Panc1 (cell line): ENCODE results near the gene BAZ2B. TPM values are rescaled to one million over a fixed set of nuclear protein-coding genes. Genes with fewer than 3 reads are reported as not detected.

ENCODE experiments used
- ATAC-seq: fragments of 200-7000 bp; cut with Tn5 transposase; 2 replicates; pipeline ENCODE4 v1.9.1; 2020; ENCODE audit warnings: mild to moderate bottlenecking, moderate library complexity
- BruUV-seq: library from RNA; stranded (reverse); fragments of 400-500 nt; replicated peaks from 2 replicates; lab custom pipeline; 2021; lab: Mats Ljungman, UMichigan
- CTCF ChIA-PET: fragments of 300-600 bp; sonication (Branson Sonifier 250); formaldehyde crosslinking; loops from one replicate; lab custom pipeline; 2022; ENCODE audit warnings: antibody characterized with exemption; lab: Charles Lee
- POLR2A ChIA-PET: fragments of 300-600 bp; sonication (Branson Sonifier 250); formaldehyde crosslinking; loops from one replicate; lab custom pipeline; 2022; ENCODE audit warnings: antibody characterized with exemption; lab: Charles Lee
- DNase-seq: peaks from one replicate; pipeline ENCODE4 v3.0.0-alpha.2; 2010; ENCODE audit warnings: low read depth, low spot score
- H3K27ac ChIP-seq: 2 replicates; pipeline ENCODE4 v1.5.1; 2011; ENCODE audit warnings: mild to moderate bottlenecking, low read length, inconsistent platforms
- H3K27me3 ChIP-seq: fragments of 200-500 bp; sonication (Bioruptor generic); 2 replicates; pipeline ENCODE4 v1.6.0; 2014; ENCODE audit warnings: low read length, inconsistent platforms; ENCODE audit not compliant: control insufficient read depth, insufficient read depth
- H3K36me3 ChIP-seq: fragments of 200-500 bp; sonication (Bioruptor generic); 2 replicates; pipeline ENCODE4 v1.5.1; 2014; ENCODE audit warnings: inconsistent platforms, mild to moderate bottlenecking, low read length, moderate library complexity; ENCODE audit not compliant: control insufficient read depth, insufficient read depth
- H3K4me1 ChIP-seq: 2 replicates; pipeline ENCODE4 v1.5.1; 2011; ENCODE audit warnings: inconsistent platforms, mild to moderate bottlenecking, low read length, moderate library complexity; ENCODE audit not compliant: control insufficient read depth, insufficient read depth
- H3K4me3 ChIP-seq, 2 experiments: 2 replicates each; pipeline ENCODE4 v1.5.1; 2011 to 2012; ENCODE audit warnings: low read depth in 2 of 2, low read length in 2 of 2, mild to moderate bottlenecking in 2 of 2, inconsistent platforms in 1 of 2, moderate library complexity in 1 of 2
- H3K9me3 ChIP-seq: fragments of 200-500 bp; sonication (Bioruptor generic); 2 replicates; pipeline ENCODE4 v1.5.1; 2014; ENCODE audit warnings: low read depth, mild to moderate bottlenecking, inconsistent platforms, low read length, moderate library complexity; ENCODE audit not compliant: control insufficient read depth, insufficient read depth
- POLR2AphosphoS5 ChIP-seq: IDR thresholded peaks from 2 replicates; pipeline ENCODE4 v1.6.1; 2012; ENCODE audit warnings: mild to moderate bottlenecking, low read depth, low read length, moderate library complexity
- SIN3A ChIP-seq: IDR thresholded peaks from 2 replicates; pipeline ENCODE4 v1.6.1; 2012; ENCODE audit warnings: low read depth, mild to moderate bottlenecking, low read length, moderate library complexity, borderline replicate concordance; ENCODE audit not compliant: insufficient read depth
- TCF7L2 ChIP-seq: IDR thresholded peaks from 2 replicates; pipeline ENCODE4 v1.6.1; 2011; ENCODE audit warnings: mild to moderate bottlenecking, low read depth, low read length, inconsistent platforms
- in situ Hi-C: cut with HindIII; loops from 2 replicates; pipeline ENCODE4 v1.10.0; 2016; ENCODE audit warnings: low sequenced_read_pairs, low pct_unique_long_range_greater_than_20kb
- intact Hi-C: fragments of 100-400 bp; cut with micrococcal nuclease; formaldehyde crosslinking; loops from one replicate; pipeline ENCODE4 v1.10.0; 2022; ENCODE audit not compliant: unreplicated experiment
- total RNA-seq: library from RNA; stranded (reverse); gene quantifications from one replicate; pipeline ENCODE4 v1.2.1, GENCODE V29; 2021; ENCODE audit not compliant: unreplicated experiment
- TF ChIP-seq, protein P1 (sequence below): fragments of 450-650 bp; IDR thresholded peaks from 2 replicates; pipeline ENCODE4 v1.5.1; 2017; ENCODE audit warnings: mild to moderate bottlenecking
- TF ChIP-seq, protein P2 (sequence below), 2 experiments: IDR thresholded peaks; 2 replicates each; pipeline ENCODE4 v1.6.1; 2011 to 2012; ENCODE audit warnings: low read depth in 2 of 2, control low read depth in 1 of 2, low read length in 1 of 2, mild to moderate bottlenecking in 1 of 2, moderate library complexity in 1 of 2; ENCODE audit not compliant: insufficient read depth in 1 of 2

BAZ2B gene
- total RNA-seq, 1 experiment from 2014 or later: 38.6 TPM

DNA sequence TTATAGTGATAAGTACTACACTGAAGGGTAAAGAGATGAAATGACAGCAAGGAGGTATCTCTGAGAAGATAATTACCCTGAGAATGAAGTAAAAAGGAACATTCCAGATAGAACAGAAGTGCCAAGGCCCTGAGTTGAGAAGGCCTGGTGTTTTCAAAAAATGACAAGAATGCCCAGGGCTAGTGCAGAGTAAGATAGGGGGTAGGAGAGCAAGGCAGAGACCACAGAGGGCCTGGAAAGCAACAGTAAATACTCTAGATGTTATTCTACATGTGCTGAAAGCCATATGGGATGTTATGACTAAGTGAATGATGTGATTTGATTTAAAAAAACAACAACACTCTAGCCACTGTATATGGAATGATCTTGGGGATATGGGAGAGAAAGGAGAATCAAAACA is 52.3 kb downstream of the BAZ2B start:
- CTCF ChIA-PET: no interaction called here
- TF ChIP-seq, protein P1, sequence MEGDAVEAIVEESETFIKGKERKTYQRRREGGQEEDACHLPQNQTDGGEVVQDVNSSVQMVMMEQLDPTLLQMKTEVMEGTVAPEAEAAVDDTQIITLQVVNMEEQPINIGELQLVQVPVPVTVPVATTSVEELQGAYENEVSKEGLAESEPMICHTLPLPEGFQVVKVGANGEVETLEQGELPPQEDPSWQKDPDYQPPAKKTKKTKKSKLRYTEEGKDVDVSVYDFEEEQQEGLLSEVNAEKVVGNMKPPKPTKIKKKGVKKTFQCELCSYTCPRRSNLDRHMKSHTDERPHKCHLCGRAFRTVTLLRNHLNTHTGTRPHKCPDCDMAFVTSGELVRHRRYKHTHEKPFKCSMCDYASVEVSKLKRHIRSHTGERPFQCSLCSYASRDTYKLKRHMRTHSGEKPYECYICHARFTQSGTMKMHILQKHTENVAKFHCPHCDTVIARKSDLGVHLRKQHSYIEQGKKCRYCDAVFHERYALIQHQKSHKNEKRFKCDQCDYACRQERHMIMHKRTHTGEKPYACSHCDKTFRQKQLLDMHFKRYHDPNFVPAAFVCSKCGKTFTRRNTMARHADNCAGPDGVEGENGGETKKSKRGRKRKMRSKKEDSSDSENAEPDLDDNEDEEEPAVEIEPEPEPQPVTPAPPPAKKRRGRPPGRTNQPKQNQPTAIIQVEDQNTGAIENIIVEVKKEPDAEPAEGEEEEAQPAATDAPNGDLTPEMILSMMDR: no peak
- TF ChIP-seq TCF7L2 (no peak), SIN3A (no peak), POLR2AphosphoS5 (no peak)
- TF ChIP-seq, protein P2, sequence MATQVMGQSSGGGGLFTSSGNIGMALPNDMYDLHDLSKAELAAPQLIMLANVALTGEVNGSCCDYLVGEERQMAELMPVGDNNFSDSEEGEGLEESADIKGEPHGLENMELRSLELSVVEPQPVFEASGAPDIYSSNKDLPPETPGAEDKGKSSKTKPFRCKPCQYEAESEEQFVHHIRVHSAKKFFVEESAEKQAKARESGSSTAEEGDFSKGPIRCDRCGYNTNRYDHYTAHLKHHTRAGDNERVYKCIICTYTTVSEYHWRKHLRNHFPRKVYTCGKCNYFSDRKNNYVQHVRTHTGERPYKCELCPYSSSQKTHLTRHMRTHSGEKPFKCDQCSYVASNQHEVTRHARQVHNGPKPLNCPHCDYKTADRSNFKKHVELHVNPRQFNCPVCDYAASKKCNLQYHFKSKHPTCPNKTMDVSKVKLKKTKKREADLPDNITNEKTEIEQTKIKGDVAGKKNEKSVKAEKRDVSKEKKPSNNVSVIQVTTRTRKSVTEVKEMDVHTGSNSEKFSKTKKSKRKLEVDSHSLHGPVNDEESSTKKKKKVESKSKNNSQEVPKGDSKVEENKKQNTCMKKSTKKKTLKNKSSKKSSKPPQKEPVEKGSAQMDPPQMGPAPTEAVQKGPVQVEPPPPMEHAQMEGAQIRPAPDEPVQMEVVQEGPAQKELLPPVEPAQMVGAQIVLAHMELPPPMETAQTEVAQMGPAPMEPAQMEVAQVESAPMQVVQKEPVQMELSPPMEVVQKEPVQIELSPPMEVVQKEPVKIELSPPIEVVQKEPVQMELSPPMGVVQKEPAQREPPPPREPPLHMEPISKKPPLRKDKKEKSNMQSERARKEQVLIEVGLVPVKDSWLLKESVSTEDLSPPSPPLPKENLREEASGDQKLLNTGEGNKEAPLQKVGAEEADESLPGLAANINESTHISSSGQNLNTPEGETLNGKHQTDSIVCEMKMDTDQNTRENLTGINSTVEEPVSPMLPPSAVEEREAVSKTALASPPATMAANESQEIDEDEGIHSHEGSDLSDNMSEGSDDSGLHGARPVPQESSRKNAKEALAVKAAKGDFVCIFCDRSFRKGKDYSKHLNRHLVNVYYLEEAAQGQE (IDR thresholded peaks at IDR 0.05; ENCODE audit: insufficient read depth in 1 of 2, low read depth in 2 of 2, low read length in 1 of 2): no peak
- no peak for ATAC-seq

DNA sequence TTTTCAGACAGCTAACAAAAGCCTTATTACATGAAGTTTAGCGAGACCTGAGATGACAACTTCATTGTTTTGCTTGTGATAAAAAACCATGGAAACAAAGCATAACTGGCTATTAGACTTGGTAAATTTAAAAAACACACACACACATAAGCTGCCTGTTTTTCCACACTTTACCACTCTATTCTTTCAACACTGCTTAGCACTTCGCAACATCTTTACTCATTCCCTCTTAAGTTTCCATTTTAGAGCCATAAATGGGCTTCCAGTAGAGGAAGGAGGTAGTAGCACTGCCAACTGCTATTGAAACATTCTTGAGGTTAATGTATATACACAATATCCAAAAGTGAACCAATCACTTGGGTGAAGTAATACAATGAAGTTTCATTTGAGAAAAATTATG is 54.1 kb downstream of the BAZ2B start:
- no peak overlapping the region for H3K27ac ChIP-seq
- no peaks in the 10 kb centered on the region for H3K4me1 ChIP-seq
- ChIA-PET CTCF (no interaction called here), POLR2A (no interaction called here)
- BruUV-seq: no TSS peak
- H3K36me3 ChIP-seq: no peaks in the 10 kb centered on the region
- no peak for DNase-seq
- no peaks in the 10 kb centered on the region for H3K9me3 ChIP-seq
- intact Hi-C loops: no loop called here
- in situ Hi-C loops: no loop called here
- H3K4me3 ChIP-seq: no peak overlapping the region
- H3K27me3 ChIP-seq: no peaks in the 10 kb centered on the region
- no peak for ATAC-seq
- TF ChIP-seq, protein P1: no peak
- TF ChIP-seq SIN3A (no peak), POLR2AphosphoS5 (no peak), TCF7L2 (no peak)
- TF ChIP-seq, protein P2 (IDR thresholded peaks at IDR 0.05; ENCODE audit: insufficient read depth in 1 of 2, low read depth in 2 of 2, low read length in 1 of 2): no peak

More for the DNA sequence above, 52.3 kb downstream of the BAZ2B start:
- Histone ChIP-seq H3K36me3 (no peaks in the 10 kb centered on the region), H3K27me3 (no peaks in the 10 kb centered on the region), H3K4me3 (no peak overlapping the region), H3K27ac (no peak overlapping the region), H3K4me1 (no peaks in the 10 kb centered on the region), H3K9me3 (no peaks in the 10 kb centered on the region)
- POLR2A ChIA-PET: no interaction called here
- intact Hi-C loops: no loop called here
- BruUV-seq: no TSS peak
- no peak for DNase-seq
- in situ Hi-C loops: no loop called here
